ENCODE data around the gene RBBP5. TPM values are rescaled to one million over a fixed set of nuclear protein-coding genes. Genes with fewer than 3 reads are reported as not detected.

The RBBP5 gene
- total RNA-seq, 1 donor from 2014 or later: 18.7 TPM

DNA sequence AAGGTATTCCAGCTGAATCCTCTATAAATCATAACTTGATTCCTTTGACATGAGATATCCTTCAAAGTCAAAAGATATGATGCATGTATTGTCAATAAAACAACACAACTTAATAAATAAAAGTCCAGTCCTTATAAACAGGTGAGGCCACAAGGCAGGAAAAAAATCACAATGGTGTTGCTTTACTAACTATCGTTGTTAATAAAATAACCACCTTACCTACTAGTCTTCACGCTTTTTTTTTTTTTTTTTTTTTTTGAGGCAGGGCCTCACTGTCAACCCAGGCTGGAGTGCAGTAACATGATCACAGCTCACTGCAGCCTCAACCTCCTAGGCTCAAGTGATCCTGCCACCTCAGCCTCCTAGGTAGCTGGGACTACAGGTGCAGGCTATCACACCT, 37.4 kb downstream of the RBBP5 start, which contains the start of gene TMEM81:
Gene TMEM81, minus strand, starts transcription at position 101 of the 400 bp plus-strand sequence. CDS start 140 bp downstream, outside the sequence.
- no peak for FAIRE-seq
- Histone ChIP-seq H4K20me1 (ENCODE audit: insufficient read depth, low read length) (no peaks in the 10 kb centered on the region), H3K79me2 (ENCODE audit: insufficient read depth, low read length) (no peaks in the 10 kb centered on the region), H3K27ac (ENCODE audit: low read depth, low read length) (no peak within 1 kb of the TSS), H3K36me3 (ENCODE audit: insufficient read depth, low read length) (peaks cover 15% of the 10 kb centered on the region), H3K4me1 (ENCODE audit: insufficient read depth, low read length) (no peaks in the 10 kb centered on the region), H2AFZ (ENCODE audit: low read depth, low read length) (no peak within 1 kb of the TSS), H3K4me3 (ENCODE audit: insufficient read depth, low read depth, low read length) (no peak within 1 kb of the TSS), H3K9ac (ENCODE audit: low read length) (no peak within 1 kb of the TSS), H3K27me3 (ENCODE audit: insufficient read depth, low read length) (no peaks in the 10 kb centered on the region), H3K4me2 (ENCODE audit: low read length) (no peak within 1 kb of the TSS), H3K9me3 (ENCODE audit: insufficient read depth, low read depth, low read length) (no peaks in the 10 kb centered on the region)
- no peaks in the 10 kb centered on the region for H3K27me3 Mint-ChIP-seq (ENCODE audit: low read depth, unreplicated experiment)
- H3K4me1 Mint-ChIP-seq (ENCODE audit: low read depth, unreplicated experiment): peaks cover 9% of the 10 kb centered on the region
- no peak within 1 kb of the TSS for H3K27ac Mint-ChIP-seq (ENCODE audit: unreplicated experiment)
- no peak for TF ChIP-seq EZH2 (IDR thresholded peaks at IDR 0.05; ENCODE audit: insufficient read depth, low read length)
- H3K9me3 Mint-ChIP-seq (ENCODE audit: unreplicated experiment): no peaks in the 10 kb centered on the region
- H3K36me3 Mint-ChIP-seq (ENCODE audit: low read depth, unreplicated experiment): peaks cover 31% of the 10 kb centered on the region
- H3K4me3 Mint-ChIP-seq (ENCODE audit: unreplicated experiment): no peak within 1 kb of the TSS
- no peak for DNase-seq (ENCODE audit: low read depth)

DNA sequence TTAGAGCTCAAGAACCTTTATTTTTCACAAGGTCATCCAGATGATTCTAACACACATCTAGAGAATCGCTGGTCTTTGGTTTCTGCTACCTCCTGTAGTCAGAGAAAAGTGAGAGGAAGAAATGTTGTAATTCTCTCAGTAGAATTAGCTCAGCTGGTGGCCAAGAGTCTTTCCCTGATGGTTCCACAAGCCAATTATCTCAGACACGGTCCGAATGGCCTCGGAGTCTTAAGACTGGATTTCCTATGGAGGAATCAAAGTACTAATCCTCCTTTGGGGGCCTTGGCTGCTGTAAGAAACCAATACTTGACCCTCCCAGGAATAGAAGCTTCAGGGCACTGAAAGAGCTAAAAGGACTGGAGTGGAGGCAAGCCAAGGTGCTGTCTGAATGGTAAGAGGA, 39.3 kb downstream of the RBBP5 start:
- Mint-ChIP-seq H3K4me3 (ENCODE audit: unreplicated experiment) (no peak overlapping the region), H3K36me3 (ENCODE audit: low read depth, unreplicated experiment) (peaks cover 24% of the 10 kb centered on the region), H3K4me1 (ENCODE audit: low read depth, unreplicated experiment) (no peaks in the 10 kb centered on the region), H3K27ac (ENCODE audit: unreplicated experiment) (no peak overlapping the region), H3K9me3 (ENCODE audit: unreplicated experiment) (no peaks in the 10 kb centered on the region), H3K27me3 (ENCODE audit: low read depth, unreplicated experiment) (no peaks in the 10 kb centered on the region)
- Histone ChIP-seq H3K4me1 (ENCODE audit: insufficient read depth, low read length) (no peaks in the 10 kb centered on the region), H3K79me2 (ENCODE audit: insufficient read depth, low read length) (no peaks in the 10 kb centered on the region), H3K4me2 (ENCODE audit: low read length) (no peak overlapping the region), H3K9ac (ENCODE audit: low read length) (no peak overlapping the region), H3K27me3 (ENCODE audit: insufficient read depth, low read length) (no peaks in the 10 kb centered on the region), H3K27ac (ENCODE audit: low read depth, low read length) (no peak overlapping the region), H4K20me1 (ENCODE audit: insufficient read depth, low read length) (no peaks in the 10 kb centered on the region), H2AFZ (ENCODE audit: low read depth, low read length) (no peak overlapping the region), H3K36me3 (ENCODE audit: insufficient read depth, low read length) (peaks cover 16% of the 10 kb centered on the region), H3K4me3 (ENCODE audit: insufficient read depth, low read depth, low read length) (no peak overlapping the region), H3K9me3 (ENCODE audit: insufficient read depth, low read depth, low read length) (no peaks in the 10 kb centered on the region)
- no peak for DNase-seq (ENCODE audit: low read depth)
- TF ChIP-seq EZH2 (IDR thresholded peaks at IDR 0.05; ENCODE audit: insufficient read depth, low read length): no peak
- TF ChIP-seq, protein P1, sequence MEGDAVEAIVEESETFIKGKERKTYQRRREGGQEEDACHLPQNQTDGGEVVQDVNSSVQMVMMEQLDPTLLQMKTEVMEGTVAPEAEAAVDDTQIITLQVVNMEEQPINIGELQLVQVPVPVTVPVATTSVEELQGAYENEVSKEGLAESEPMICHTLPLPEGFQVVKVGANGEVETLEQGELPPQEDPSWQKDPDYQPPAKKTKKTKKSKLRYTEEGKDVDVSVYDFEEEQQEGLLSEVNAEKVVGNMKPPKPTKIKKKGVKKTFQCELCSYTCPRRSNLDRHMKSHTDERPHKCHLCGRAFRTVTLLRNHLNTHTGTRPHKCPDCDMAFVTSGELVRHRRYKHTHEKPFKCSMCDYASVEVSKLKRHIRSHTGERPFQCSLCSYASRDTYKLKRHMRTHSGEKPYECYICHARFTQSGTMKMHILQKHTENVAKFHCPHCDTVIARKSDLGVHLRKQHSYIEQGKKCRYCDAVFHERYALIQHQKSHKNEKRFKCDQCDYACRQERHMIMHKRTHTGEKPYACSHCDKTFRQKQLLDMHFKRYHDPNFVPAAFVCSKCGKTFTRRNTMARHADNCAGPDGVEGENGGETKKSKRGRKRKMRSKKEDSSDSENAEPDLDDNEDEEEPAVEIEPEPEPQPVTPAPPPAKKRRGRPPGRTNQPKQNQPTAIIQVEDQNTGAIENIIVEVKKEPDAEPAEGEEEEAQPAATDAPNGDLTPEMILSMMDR (IDR thresholded peaks at IDR 0.05; ENCODE audit: insufficient read depth, low read depth, low read length): no peak
- no peak for FAIRE-seq

DNA sequence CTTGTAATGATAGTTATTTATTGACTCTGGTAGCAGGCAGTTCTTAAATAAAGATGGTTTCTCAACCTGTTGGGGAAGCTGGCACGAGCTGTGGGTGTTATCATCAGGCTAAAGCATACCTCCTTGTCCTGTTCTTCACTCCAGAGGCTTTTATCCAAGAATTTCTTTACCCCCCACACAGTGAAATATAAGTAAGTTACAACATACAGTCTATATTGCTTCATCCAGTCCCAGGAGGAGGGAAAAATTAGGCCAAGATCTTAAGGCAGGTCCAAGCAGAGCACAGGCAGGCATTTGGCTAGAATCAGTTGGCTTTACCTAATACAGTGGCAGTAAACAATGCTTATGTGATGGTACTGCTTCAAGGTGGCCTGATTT, 43.9 kb downstream of the RBBP5 start:
- no peak overlapping the region for H3K4me3 Mint-ChIP-seq (ENCODE audit: unreplicated experiment)
- no peak for TF ChIP-seq EZH2 (IDR thresholded peaks at IDR 0.05; ENCODE audit: insufficient read depth, low read length)
- TF ChIP-seq, protein P1 (IDR thresholded peaks at IDR 0.05; ENCODE audit: insufficient read depth, low read depth, low read length): no peak
- H3K27ac Mint-ChIP-seq (ENCODE audit: unreplicated experiment): no peak overlapping the region
- no peaks in the 10 kb centered on the region for H3K79me2 ChIP-seq (ENCODE audit: insufficient read depth, low read length)
- no peak for FAIRE-seq
- H3K9me3 ChIP-seq (ENCODE audit: insufficient read depth, low read depth, low read length): no peaks in the 10 kb centered on the region
- DNase-seq (ENCODE audit: low read depth): no peak
- H4K20me1 ChIP-seq (ENCODE audit: insufficient read depth, low read length): no peaks in the 10 kb centered on the region
- H3K27me3 Mint-ChIP-seq (ENCODE audit: low read depth, unreplicated experiment): no peaks in the 10 kb centered on the region
- H3K4me1 Mint-ChIP-seq (ENCODE audit: low read depth, unreplicated experiment): peaks cover 12% of the 10 kb centered on the region
- H3K4me2 ChIP-seq (ENCODE audit: low read length): no peak overlapping the region
- no peaks in the 10 kb centered on the region for H3K4me1 ChIP-seq (ENCODE audit: insufficient read depth, low read length)
- H3K27me3 ChIP-seq (ENCODE audit: insufficient read depth, low read length): no peaks in the 10 kb centered on the region
- peaks cover 2% of the 10 kb centered on the region for H3K36me3 ChIP-seq (ENCODE audit: insufficient read depth, low read length)
- no peak overlapping the region for H2AFZ ChIP-seq (ENCODE audit: low read depth, low read length)
- H3K4me3 ChIP-seq (ENCODE audit: insufficient read depth, low read depth, low read length): no peak overlapping the region
- peaks cover 12% of the 10 kb centered on the region for H3K36me3 Mint-ChIP-seq (ENCODE audit: low read depth, unreplicated experiment)
- H3K9me3 Mint-ChIP-seq (ENCODE audit: unreplicated experiment): no peaks in the 10 kb centered on the region
- no peak overlapping the region for H3K27ac ChIP-seq (ENCODE audit: low read depth, low read length)
- H3K9ac ChIP-seq (ENCODE audit: low read length): no peak overlapping the region

Data from astrocyte (in vitro differentiated cells and primary cell).